ENCODE measurements around the gene EVC2.

The EVC2 gene

DNA sequence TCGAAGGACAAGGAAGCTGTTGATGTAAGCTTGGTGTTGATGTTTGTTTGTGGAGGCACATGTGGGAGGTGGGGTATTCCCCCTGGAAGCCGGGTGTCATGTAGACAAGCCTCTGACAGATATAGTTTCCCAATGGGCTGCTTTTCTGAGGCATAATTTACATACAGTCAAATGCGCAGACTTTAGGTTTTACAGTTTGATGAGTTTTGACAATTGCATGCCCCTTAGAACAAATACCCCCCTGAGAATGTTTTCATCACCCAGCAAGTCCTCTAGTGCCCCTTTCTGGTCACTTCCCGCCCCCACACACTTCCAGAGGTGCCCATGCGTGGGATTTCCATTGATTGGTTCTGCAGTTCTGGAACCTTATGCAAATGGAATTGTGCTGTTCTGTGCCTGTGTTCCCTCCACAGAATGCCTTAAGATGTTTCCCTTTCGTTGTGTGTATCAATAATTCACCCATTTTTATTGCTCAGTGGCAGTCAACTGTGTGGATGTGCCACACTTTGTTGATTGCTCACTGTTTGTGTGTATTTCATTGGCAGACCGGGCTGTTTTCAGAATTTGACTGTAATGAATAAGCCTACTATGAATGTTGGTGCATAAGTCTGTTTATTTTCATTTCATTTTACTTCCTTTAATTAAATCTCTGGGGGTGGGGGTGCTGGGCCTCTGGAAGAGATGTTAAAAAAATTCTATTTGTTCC lies 11.1 kb upstream of the EVC2 start:
- Histone ChIP-seq H3K27me3 (ENCODE audit: insufficient read depth, poor library complexity, severe bottlenecking) (no peaks in the 10 kb centered on the region), H3K27ac (ENCODE audit: poor library complexity, severe bottlenecking) (no peak overlapping the region), H3K36me3 (ENCODE audit: low read depth) (peaks cover 72% of the 10 kb centered on the region), H3K4me3 (ENCODE audit: severe bottlenecking) (no peak overlapping the region), H3K9me3 (ENCODE audit: severe bottlenecking) (peaks cover 3% of the 10 kb centered on the region), H3K4me1 (ENCODE audit: insufficient read depth, poor library complexity, severe bottlenecking) (no peaks in the 10 kb centered on the region)
- no peak for ATAC-seq (ENCODE audit: low read depth)
- TF ChIP-seq, protein P1, sequence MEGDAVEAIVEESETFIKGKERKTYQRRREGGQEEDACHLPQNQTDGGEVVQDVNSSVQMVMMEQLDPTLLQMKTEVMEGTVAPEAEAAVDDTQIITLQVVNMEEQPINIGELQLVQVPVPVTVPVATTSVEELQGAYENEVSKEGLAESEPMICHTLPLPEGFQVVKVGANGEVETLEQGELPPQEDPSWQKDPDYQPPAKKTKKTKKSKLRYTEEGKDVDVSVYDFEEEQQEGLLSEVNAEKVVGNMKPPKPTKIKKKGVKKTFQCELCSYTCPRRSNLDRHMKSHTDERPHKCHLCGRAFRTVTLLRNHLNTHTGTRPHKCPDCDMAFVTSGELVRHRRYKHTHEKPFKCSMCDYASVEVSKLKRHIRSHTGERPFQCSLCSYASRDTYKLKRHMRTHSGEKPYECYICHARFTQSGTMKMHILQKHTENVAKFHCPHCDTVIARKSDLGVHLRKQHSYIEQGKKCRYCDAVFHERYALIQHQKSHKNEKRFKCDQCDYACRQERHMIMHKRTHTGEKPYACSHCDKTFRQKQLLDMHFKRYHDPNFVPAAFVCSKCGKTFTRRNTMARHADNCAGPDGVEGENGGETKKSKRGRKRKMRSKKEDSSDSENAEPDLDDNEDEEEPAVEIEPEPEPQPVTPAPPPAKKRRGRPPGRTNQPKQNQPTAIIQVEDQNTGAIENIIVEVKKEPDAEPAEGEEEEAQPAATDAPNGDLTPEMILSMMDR (IDR thresholded peaks at IDR 0.05; ENCODE audit: poor library complexity, severe bottlenecking) = no peak
- DNase-seq (ENCODE audit: low spot score) = no peak

DNA sequence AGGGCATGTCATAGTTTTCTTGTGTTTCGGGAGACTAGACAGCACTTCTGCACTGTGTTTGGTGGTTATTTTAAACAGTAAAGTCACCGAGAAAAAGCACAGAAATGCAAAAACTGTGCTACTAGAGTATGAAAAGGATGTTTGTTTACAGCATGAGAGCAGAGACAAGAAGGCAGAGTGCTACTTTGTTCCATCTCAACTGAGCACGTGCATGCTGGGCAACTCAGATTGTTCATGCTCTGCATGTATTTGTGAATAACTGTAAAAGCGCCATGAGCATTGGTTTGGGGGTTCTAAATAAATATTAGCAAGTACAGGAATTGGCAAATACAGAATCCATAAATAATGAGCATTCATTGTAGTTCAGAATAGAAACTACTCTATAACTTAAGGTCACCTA lies 10.1 kb upstream of the EVC2 start:
- no peaks in the 10 kb centered on the region for H3K4me1 ChIP-seq (ENCODE audit: insufficient read depth, poor library complexity, severe bottlenecking)
- peaks cover 3% of the 10 kb centered on the region for H3K9me3 ChIP-seq (ENCODE audit: severe bottlenecking)
- TF ChIP-seq, protein P1 (IDR thresholded peaks at IDR 0.05; ENCODE audit: poor library complexity, severe bottlenecking) = no peak
- ATAC-seq (ENCODE audit: low read depth) (no peak), DNase-seq (ENCODE audit: low spot score) (no peak)
- no peak overlapping the region for H3K27ac ChIP-seq (ENCODE audit: poor library complexity, severe bottlenecking)
- H3K27me3 ChIP-seq (ENCODE audit: insufficient read depth, poor library complexity, severe bottlenecking) = no peaks in the 10 kb centered on the region
- peaks cover 71% of the 10 kb centered on the region for H3K36me3 ChIP-seq (ENCODE audit: low read depth)
- no peak overlapping the region for H3K4me3 ChIP-seq (ENCODE audit: severe bottlenecking)

DNA sequence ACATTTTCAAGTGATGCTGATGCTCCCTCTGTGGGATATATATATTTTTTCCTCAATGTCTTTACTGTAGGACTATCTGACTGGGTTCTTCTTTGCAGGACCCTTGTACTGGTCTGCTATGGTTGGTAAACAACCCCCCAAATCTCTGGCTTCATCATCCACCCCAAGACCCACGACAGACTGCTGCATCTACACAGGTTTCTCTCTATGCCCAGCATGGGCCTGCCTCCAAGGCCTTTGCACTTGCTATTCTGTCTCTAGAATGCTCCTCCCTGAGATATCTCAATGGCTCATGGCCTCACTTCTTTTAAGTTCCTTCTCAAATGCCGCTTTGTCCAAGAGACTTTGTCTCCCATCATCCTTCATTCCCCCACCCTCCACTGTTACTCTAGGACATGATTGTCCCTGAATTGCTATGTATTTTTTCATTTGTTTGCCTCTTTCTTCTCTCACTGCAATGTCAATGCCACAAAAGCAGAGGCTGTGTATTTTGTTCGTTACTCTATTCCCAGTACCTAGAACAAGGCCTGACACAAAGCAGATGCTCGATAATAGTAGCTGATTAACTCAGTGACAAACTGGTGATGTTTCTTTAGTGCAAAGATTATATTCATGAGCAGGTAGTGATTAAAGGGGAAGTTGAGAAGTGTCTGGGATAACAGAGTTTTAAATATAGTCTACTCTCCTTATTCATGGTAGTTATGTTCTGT lies 9.2 kb upstream of the EVC2 start:
- Histone ChIP-seq H3K9me3 (ENCODE audit: severe bottlenecking) (peaks cover 3% of the 10 kb centered on the region), H3K27ac (ENCODE audit: poor library complexity, severe bottlenecking) (no peak overlapping the region), H3K36me3 (ENCODE audit: low read depth) (peaks cover 68% of the 10 kb centered on the region), H3K4me1 (ENCODE audit: insufficient read depth, poor library complexity, severe bottlenecking) (no peaks in the 10 kb centered on the region), H3K4me3 (ENCODE audit: severe bottlenecking) (no peak overlapping the region), H3K27me3 (ENCODE audit: insufficient read depth, poor library complexity, severe bottlenecking) (no peaks in the 10 kb centered on the region)
- ATAC-seq (ENCODE audit: low read depth) = no peak
- DNase-seq (ENCODE audit: low spot score) = no peak
- TF ChIP-seq, protein P1 (IDR thresholded peaks at IDR 0.05; ENCODE audit: poor library complexity, severe bottlenecking) = no peak

DNA sequence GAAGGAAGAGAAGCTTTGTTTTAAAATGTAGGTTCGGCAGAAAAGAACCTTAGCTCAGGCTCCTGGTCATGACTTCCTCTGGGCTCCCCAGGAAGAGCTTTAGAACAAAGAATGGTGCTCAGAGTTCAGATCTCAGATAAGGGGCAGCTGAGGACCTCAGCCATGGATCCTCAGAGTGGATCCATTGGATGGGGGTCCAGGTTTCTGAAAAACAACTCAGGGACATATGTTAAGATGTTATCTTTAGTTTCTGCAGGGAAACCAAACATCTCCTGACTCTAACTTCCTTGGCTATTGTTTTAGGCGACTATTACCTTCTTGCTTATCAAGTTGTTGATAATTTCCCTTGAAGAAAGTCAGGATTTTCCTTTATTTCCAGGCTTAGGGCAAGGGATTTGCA lies 8.0 kb upstream of the EVC2 start:
- Histone ChIP-seq H3K4me1 (ENCODE audit: insufficient read depth, poor library complexity, severe bottlenecking) (no peaks in the 10 kb centered on the region), H3K9me3 (ENCODE audit: severe bottlenecking) (peaks cover 3% of the 10 kb centered on the region), H3K27me3 (ENCODE audit: insufficient read depth, poor library complexity, severe bottlenecking) (no peaks in the 10 kb centered on the region), H3K27ac (ENCODE audit: poor library complexity, severe bottlenecking) (no peak overlapping the region), H3K4me3 (ENCODE audit: severe bottlenecking) (no peak overlapping the region), H3K36me3 (ENCODE audit: low read depth) (peaks cover 57% of the 10 kb centered on the region)
- TF ChIP-seq, protein P1 (IDR thresholded peaks at IDR 0.05; ENCODE audit: poor library complexity, severe bottlenecking) = no peak
- DNase-seq (ENCODE audit: low spot score) = no peak
- no peak for ATAC-seq (ENCODE audit: low read depth)

DNA sequence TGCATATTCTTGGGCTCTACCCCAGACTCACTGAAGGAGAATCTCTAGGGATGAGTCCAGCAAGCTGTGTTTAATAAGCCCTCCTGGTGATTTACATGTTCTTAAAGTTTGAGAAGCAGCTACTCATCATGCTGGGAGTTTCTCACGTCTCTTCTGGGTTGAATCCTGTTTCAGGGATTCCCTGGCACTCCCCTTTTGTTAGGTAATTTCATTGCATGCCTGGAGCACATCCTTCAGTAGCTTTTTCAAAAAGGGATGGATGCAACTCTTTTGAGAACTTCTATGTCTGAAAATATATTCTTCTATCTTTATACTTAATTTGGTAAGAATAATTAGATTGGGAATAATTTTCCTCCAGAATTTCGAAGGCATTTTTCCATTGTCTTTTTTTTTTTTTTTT lies 7.0 kb upstream of the EVC2 start:
- peaks cover 47% of the 10 kb centered on the region for H3K36me3 ChIP-seq (ENCODE audit: low read depth)
- TF ChIP-seq, protein P1 (IDR thresholded peaks at IDR 0.05; ENCODE audit: poor library complexity, severe bottlenecking) = no peak
- peaks cover 5% of the 10 kb centered on the region for H3K4me1 ChIP-seq (ENCODE audit: insufficient read depth, poor library complexity, severe bottlenecking)
- H3K27ac ChIP-seq (ENCODE audit: poor library complexity, severe bottlenecking) = no peak overlapping the region
- no peak overlapping the region for H3K4me3 ChIP-seq (ENCODE audit: severe bottlenecking)
- peaks cover 3% of the 10 kb centered on the region for H3K9me3 ChIP-seq (ENCODE audit: severe bottlenecking)
- H3K27me3 ChIP-seq (ENCODE audit: insufficient read depth, poor library complexity, severe bottlenecking) = no peaks in the 10 kb centered on the region
- DNase-seq (ENCODE audit: low spot score) (no peak), ATAC-seq (ENCODE audit: low read depth) (no peak)

Measured in RWPE2 (cell line).